Nephron progenitor cell (in vitro differentiated cells): ENCODE data around the gene CLEC4G.

Experiments used
- DNase-seq: peaks from one replicate; pipeline ENCODE4 v3.0.0; 2021
- H3K27ac Mint-ChIP-seq: 2 replicates; pipeline ENCODE4 v1.8.0; 2021; ENCODE audit warnings: mild to moderate bottlenecking, moderate library complexity, mixed read lengths
- H3K27me3 Mint-ChIP-seq: 2 replicates; pipeline ENCODE4 v1.8.0; 2021; ENCODE audit warnings: mild to moderate bottlenecking, low read depth, mixed read lengths; ENCODE audit not compliant: poor library complexity
- H3K36me3 Mint-ChIP-seq: 2 replicates; pipeline ENCODE4 v1.8.0; 2021; ENCODE audit warnings: low read depth, mixed read lengths
- H3K4me1 Mint-ChIP-seq: 2 replicates; pipeline ENCODE4 v1.8.0; 2021; ENCODE audit warnings: mixed read lengths
- H3K4me3 Mint-ChIP-seq: 2 replicates; pipeline ENCODE4 v1.8.0; 2021; ENCODE audit warnings: mild to moderate bottlenecking, moderate library complexity, mixed read lengths
- H3K9me3 Mint-ChIP-seq: 2 replicates; pipeline ENCODE4 v1.8.0; 2021; ENCODE audit warnings: mild to moderate bottlenecking, moderate library complexity, mixed read lengths
- TF ChIP-seq, protein P1 (sequence below): fragments of 200-600 bp; sonication (generic); IDR thresholded peaks from 2 replicates; pipeline ENCODE4 v1.5.0; 2021; ENCODE audit warnings: antibody characterized with exemption

Gene CLEC4G

GRCh38 chr19:7710616-7711015, 21.3 kb downstream of the CLEC4G start:
- Mint-ChIP-seq H3K27ac (peak overlapping the region; percentile 12), H3K9me3 (no peaks in the 10 kb centered on the region), H3K27me3 (peaks cover 8% of the 10 kb centered on the region), H3K4me3 (no peak overlapping the region), H3K4me1 (no peaks in the 10 kb centered on the region), H3K36me3 (no peaks in the 10 kb centered on the region)
- TF ChIP-seq, protein P1, sequence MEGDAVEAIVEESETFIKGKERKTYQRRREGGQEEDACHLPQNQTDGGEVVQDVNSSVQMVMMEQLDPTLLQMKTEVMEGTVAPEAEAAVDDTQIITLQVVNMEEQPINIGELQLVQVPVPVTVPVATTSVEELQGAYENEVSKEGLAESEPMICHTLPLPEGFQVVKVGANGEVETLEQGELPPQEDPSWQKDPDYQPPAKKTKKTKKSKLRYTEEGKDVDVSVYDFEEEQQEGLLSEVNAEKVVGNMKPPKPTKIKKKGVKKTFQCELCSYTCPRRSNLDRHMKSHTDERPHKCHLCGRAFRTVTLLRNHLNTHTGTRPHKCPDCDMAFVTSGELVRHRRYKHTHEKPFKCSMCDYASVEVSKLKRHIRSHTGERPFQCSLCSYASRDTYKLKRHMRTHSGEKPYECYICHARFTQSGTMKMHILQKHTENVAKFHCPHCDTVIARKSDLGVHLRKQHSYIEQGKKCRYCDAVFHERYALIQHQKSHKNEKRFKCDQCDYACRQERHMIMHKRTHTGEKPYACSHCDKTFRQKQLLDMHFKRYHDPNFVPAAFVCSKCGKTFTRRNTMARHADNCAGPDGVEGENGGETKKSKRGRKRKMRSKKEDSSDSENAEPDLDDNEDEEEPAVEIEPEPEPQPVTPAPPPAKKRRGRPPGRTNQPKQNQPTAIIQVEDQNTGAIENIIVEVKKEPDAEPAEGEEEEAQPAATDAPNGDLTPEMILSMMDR, result no peak
- no peak for DNase-seq

GRCh38 chr19:7709932-7710460, 21.9 kb downstream of the CLEC4G start:
- no peaks in the 10 kb centered on the region for H3K9me3 Mint-ChIP-seq
- H3K36me3 Mint-ChIP-seq, result no peaks in the 10 kb centered on the region
- H3K27ac Mint-ChIP-seq, result no peak overlapping the region
- no peak for DNase-seq
- H3K4me3 Mint-ChIP-seq, result no peak overlapping the region
- no peaks in the 10 kb centered on the region for H3K4me1 Mint-ChIP-seq
- peaks cover 13% of the 10 kb centered on the region for H3K27me3 Mint-ChIP-seq
- TF ChIP-seq, protein P1, result no peak

DNA sequence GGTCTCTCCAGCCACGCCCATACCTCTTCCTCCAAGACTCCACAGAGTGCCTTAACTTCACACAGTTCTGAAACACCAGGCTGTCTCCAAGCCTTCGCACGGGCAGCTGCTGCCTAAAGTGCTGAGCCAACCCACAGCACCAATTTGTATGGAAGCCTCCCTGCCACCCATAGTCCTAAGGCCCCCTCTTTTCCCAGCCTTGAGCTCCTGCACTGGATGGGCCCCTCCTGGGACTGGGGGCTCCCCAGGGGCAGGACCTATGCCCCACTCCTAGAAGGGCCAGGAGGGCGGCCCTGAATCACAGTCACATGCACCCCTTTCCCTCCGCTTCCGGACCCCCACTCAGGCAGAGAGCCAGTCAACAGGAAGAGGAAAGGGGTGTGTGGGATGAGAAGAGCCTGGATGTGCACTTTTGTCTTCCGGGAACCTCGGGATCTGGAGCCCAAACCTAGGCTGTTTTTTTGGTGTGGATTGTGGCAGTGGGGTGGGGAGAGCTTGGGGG, 24.9 kb downstream of the CLEC4G start:
- Mint-ChIP-seq H3K27me3 (peaks cover 35% of the 10 kb centered on the region), H3K36me3 (no peaks in the 10 kb centered on the region), H3K9me3 (no peaks in the 10 kb centered on the region), H3K4me3 (no peak overlapping the region), H3K4me1 (no peaks in the 10 kb centered on the region), H3K27ac (no peak overlapping the region)
- TF ChIP-seq, protein P1, result no peak
- DNase-seq, result no peak

- no peaks in the 10 kb centered on the region for H3K9me3 Mint-ChIP-seq
- peaks cover 36% of the 10 kb centered on the region for H3K27me3 Mint-ChIP-seq
- peak overlapping the region; percentile 62 for H3K27ac Mint-ChIP-seq
- no peak for DNase-seq
- H3K4me3 Mint-ChIP-seq, result no peak overlapping the region
- H3K4me1 Mint-ChIP-seq, result no peaks in the 10 kb centered on the region
- TF ChIP-seq, protein P1, result no peak
- no peaks in the 10 kb centered on the region for H3K36me3 Mint-ChIP-seq
These were observed 25.5 kb downstream of the CLEC4G start for GRCh38 chr19:7706188-7706954.

DNA sequence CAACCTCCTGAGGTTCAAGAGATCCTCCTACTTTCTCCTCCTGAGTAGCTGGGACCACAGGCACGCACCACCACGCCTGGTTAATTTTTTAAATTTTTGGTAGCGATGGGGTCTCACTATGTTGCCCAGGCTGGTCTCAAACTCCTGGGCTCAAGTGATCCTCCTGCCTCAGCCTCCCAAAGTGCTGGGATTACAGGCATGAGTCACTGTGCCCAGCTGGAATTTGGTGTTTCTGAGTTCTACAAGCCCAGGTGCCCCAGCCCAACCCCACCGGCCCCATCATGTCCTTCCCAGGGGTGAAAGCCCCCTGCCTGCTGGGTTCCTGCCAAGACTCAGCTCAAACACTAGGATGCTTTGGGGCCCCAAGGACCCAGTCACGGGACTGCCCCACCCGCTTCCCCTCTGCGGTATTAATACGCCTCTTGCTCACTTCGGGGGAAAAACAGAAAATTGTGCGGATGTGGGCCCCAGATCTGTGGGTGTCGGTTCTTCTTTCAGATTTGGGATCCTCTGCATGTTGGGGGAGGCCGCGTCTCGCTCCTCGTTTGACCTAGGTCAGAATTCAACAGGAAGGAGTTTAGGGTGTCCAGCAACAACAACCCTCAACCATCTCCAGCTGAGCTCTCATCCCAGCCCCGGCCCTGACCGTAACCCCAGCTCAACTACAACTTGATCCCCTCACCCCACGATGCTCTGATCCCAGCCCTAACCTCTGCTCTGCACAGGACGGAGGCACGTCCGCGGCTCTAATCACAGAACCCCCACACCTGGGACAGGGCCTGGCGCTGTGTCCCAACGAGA, 26.3 kb downstream of the CLEC4G start:
- Mint-ChIP-seq H3K27me3 (peaks cover 39% of the 10 kb centered on the region), H3K27ac (no peak overlapping the region), H3K4me1 (no peaks in the 10 kb centered on the region), H3K9me3 (no peaks in the 10 kb centered on the region), H3K4me3 (no peak overlapping the region), H3K36me3 (no peaks in the 10 kb centered on the region)
- DNase-seq, result no peak
- TF ChIP-seq, protein P1, result no peak
